Measurements from ENCODE around the gene IVNS1ABP.

DNA sequence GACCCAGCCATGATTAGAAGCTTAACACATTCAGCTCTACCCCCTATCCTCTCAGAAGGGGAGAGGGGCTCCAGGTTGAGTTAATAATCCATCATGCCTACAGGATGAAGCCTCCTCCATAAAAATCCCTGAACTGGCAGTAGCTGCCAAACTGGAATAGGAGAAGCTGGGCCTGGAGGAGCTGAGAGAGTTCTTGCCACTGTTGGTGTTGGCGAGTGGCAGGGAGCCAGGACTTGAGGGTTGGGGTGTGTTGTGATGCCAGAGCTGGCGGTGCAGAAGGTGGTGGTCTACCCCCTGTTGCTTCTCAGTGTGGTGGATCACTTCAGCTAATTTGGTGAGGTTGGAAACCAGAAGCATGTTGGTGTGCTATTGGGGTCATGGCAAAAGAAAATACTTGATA, 36.5 kb downstream of the IVNS1ABP start:
- TF ChIP-seq IRF4 (IDR thresholded peaks at IDR 0.05; ENCODE audit: low read depth, low read length), result no peak
- no peak for TF ChIP-seq POLR2A (IDR thresholded peaks at IDR 0.05; ENCODE audit: low read depth, low read length)
- no peak for TF ChIP-seq TCF7 (IDR thresholded peaks at IDR 0.05; ENCODE audit: borderline replicate concordance)
- TF ChIP-seq, protein P1, sequence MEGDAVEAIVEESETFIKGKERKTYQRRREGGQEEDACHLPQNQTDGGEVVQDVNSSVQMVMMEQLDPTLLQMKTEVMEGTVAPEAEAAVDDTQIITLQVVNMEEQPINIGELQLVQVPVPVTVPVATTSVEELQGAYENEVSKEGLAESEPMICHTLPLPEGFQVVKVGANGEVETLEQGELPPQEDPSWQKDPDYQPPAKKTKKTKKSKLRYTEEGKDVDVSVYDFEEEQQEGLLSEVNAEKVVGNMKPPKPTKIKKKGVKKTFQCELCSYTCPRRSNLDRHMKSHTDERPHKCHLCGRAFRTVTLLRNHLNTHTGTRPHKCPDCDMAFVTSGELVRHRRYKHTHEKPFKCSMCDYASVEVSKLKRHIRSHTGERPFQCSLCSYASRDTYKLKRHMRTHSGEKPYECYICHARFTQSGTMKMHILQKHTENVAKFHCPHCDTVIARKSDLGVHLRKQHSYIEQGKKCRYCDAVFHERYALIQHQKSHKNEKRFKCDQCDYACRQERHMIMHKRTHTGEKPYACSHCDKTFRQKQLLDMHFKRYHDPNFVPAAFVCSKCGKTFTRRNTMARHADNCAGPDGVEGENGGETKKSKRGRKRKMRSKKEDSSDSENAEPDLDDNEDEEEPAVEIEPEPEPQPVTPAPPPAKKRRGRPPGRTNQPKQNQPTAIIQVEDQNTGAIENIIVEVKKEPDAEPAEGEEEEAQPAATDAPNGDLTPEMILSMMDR (IDR thresholded peaks at IDR 0.05 in 2 of 3, conservative IDR thresholded peaks at IDR 0.05 in 1 of 3; ENCODE audit: control insufficient read depth in 2 of 3, extremely low read depth in 1 of 3, insufficient read depth in 1 of 3, low read depth in 3 of 3, low read length in 3 of 3), result no peak
- TF ChIP-seq, protein P2, sequence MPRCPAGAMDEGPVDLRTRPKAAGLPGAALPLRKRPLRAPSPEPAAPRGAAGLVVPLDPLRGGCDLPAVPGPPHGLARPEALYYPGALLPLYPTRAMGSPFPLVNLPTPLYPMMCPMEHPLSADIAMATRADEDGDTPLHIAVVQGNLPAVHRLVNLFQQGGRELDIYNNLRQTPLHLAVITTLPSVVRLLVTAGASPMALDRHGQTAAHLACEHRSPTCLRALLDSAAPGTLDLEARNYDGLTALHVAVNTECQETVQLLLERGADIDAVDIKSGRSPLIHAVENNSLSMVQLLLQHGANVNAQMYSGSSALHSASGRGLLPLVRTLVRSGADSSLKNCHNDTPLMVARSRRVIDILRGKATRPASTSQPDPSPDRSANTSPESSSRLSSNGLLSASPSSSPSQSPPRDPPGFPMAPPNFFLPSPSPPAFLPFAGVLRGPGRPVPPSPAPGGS (IDR thresholded peaks at IDR 0.05; ENCODE audit: borderline replicate concordance, insufficient read depth, low read depth, low read length, poor library complexity, severe bottlenecking), result no peak
- TF ChIP-seq RCOR1 (conservative IDR thresholded peaks at IDR 0.05; ENCODE audit: low read depth, low read length), result no peak
- TF ChIP-seq SMARCA5 (IDR thresholded peaks at IDR 0.05), result no peak
- TF ChIP-seq TAF1 (IDR thresholded peaks at IDR 0.05; ENCODE audit: borderline replicate concordance, low read depth, low read length), result no peak
- TF ChIP-seq, protein P3, sequence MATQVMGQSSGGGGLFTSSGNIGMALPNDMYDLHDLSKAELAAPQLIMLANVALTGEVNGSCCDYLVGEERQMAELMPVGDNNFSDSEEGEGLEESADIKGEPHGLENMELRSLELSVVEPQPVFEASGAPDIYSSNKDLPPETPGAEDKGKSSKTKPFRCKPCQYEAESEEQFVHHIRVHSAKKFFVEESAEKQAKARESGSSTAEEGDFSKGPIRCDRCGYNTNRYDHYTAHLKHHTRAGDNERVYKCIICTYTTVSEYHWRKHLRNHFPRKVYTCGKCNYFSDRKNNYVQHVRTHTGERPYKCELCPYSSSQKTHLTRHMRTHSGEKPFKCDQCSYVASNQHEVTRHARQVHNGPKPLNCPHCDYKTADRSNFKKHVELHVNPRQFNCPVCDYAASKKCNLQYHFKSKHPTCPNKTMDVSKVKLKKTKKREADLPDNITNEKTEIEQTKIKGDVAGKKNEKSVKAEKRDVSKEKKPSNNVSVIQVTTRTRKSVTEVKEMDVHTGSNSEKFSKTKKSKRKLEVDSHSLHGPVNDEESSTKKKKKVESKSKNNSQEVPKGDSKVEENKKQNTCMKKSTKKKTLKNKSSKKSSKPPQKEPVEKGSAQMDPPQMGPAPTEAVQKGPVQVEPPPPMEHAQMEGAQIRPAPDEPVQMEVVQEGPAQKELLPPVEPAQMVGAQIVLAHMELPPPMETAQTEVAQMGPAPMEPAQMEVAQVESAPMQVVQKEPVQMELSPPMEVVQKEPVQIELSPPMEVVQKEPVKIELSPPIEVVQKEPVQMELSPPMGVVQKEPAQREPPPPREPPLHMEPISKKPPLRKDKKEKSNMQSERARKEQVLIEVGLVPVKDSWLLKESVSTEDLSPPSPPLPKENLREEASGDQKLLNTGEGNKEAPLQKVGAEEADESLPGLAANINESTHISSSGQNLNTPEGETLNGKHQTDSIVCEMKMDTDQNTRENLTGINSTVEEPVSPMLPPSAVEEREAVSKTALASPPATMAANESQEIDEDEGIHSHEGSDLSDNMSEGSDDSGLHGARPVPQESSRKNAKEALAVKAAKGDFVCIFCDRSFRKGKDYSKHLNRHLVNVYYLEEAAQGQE (IDR thresholded peaks at IDR 0.05; ENCODE audit: low read depth, low read length), result no peak
- no peak for TF ChIP-seq NRF1 (conservative IDR thresholded peaks at IDR 0.05; ENCODE audit: low read depth, low read length)
- TF ChIP-seq MXI1 (IDR thresholded peaks at IDR 0.05; ENCODE audit: low read depth, low read length), result no peak
- TF ChIP-seq ETV6 (conservative IDR thresholded peaks at IDR 0.05 in 1 of 2, IDR thresholded peaks at IDR 0.05 in 1 of 2; ENCODE audit: borderline replicate concordance in 1 of 2, low read depth in 1 of 2), result no peak

Data from GM12878 (cell line).